ENCODE results near the gene FBXO5. TPM values are rescaled to one million over a fixed set of nuclear protein-coding genes. Genes with fewer than 3 reads are reported as not detected.

Gene FBXO5
- polyA plus RNA-seq, 1 experiment: 4.8 TPM

- no peak for DNase-seq (ENCODE audit: low read depth)
- Histone ChIP-seq H3K4me3 (ENCODE audit: low read depth, low read length) (no peak overlapping the region), H3K27me3 (ENCODE audit: control insufficient read depth, insufficient read depth, low read length) (no peaks in the 10 kb centered on the region; the same call in 1 of the 2 replicates), H3K36me3 (ENCODE audit: control insufficient read depth, insufficient read depth, low read length) (no peaks in the 10 kb centered on the region)
- CTCF ChIA-PET: interaction anchor here (0.8 to 2.1 kb wide), 2 partner anchors 12 to 79 kb away, joined by 3 to 8 read pairs; no protein-coding TSS in a partner anchor
- POLR2A ChIA-PET: no interaction called here
- TF ChIP-seq CTCF (IDR thresholded peaks at IDR 0.05; ENCODE audit: insufficient read depth, low read depth, low read length): no peak
These were observed 40.4 kb downstream of the FBXO5 start for GRCh38 chr6:152942319-152942869.

DNA sequence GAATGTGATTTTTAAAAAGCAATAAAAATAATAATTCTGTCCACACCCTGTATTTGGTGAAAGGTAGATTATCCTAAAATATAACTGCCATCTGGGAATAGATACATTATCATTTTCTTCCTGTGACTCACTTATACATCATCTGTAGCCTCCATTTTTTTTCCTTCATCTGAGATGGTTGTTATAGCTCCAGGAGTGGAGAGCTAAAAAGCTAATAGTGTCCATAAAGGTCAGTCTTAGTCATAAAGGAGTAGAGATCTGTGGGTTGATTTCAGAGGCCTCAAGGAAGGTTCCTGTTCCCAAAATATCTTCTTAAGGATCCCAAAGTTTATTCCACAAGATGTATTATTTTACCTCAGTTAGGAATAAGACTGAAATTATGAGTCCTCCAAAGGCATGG lies 41.1 kb downstream of the FBXO5 start:
- CTCF ChIA-PET: interaction anchor here (0.8 to 2.1 kb wide), 2 partner anchors 12 to 79 kb away, joined by 3 to 8 read pairs; no protein-coding TSS in a partner anchor
- Histone ChIP-seq H3K4me3 (ENCODE audit: low read depth, low read length) (no peak overlapping the region), H3K27me3 (ENCODE audit: control insufficient read depth, insufficient read depth, low read length) (no peaks in the 10 kb centered on the region; the same call in 1 of the 2 replicates), H3K36me3 (ENCODE audit: control insufficient read depth, insufficient read depth, low read length) (no peaks in the 10 kb centered on the region)
- POLR2A ChIA-PET: no interaction called here
- DNase-seq (ENCODE audit: low read depth): no peak
- no peak for TF ChIP-seq CTCF (IDR thresholded peaks at IDR 0.05; ENCODE audit: insufficient read depth, low read depth, low read length)

GRCh38 chr6:152932865-152933264 lies 50.0 kb downstream of the FBXO5 start:
- Histone ChIP-seq H3K27me3 (ENCODE audit: control insufficient read depth, insufficient read depth, low read length) (no peaks in the 10 kb centered on the region; the same call in 1 of the 2 replicates), H3K4me3 (ENCODE audit: low read depth, low read length) (no peak overlapping the region), H3K36me3 (ENCODE audit: control insufficient read depth, insufficient read depth, low read length) (no peaks in the 10 kb centered on the region)
- TF ChIP-seq CTCF (IDR thresholded peaks at IDR 0.05; ENCODE audit: insufficient read depth, low read depth, low read length): no peak
- no peak for DNase-seq (ENCODE audit: low read depth)
- ChIA-PET CTCF (interaction anchor here (0.6 to 1.5 kb wide), 2 partner anchors 15 to 33 kb away, joined by 3 to 4 read pairs; no protein-coding TSS in a partner anchor), POLR2A (no interaction called here)

GRCh38 chr6:152922706-152923105 lies 60.1 kb downstream of the FBXO5 start:
- TF ChIP-seq CTCF (IDR thresholded peaks at IDR 0.05; ENCODE audit: insufficient read depth, low read depth, low read length): no peak
- Histone ChIP-seq H3K27me3 (ENCODE audit: control insufficient read depth, insufficient read depth, low read length) (no peaks in the 10 kb centered on the region), H3K4me3 (ENCODE audit: low read depth, low read length) (no peak overlapping the region), H3K36me3 (ENCODE audit: control insufficient read depth, insufficient read depth, low read length) (no peaks in the 10 kb centered on the region)
- CTCF ChIA-PET: no interaction called here
- POLR2A ChIA-PET: no interaction called here
- no peak for DNase-seq (ENCODE audit: low read depth)

Small RNA genes within 50 kb of the gene (small RNA-seq; reads per million reads assigned to genes)
- not detected for gene AL080276.1 (ENCODE audit: insufficient read length, low read depth, low replicate concordance)

Other genes starting within 250 kb of the FBXO5 start
- gene VIP, start 232.2 kb downstream of the FBXO5 start, polyA plus RNA-seq (2011; rRNA removed): 0.06 TPM in 1 of 2 replicates, not detected in the other
- 8.1 and 16.0 TPM in 2 replicates for gene MTRF1L, start 19.7 kb upstream of the FBXO5 start, polyA plus RNA-seq (2011; rRNA removed)
- gene RGS17, start 148.2 kb upstream of the FBXO5 start, polyA plus RNA-seq (2011; rRNA removed): 0.09 and 0.12 TPM in 2 replicates

Measured in BJ (cell line).